Measurements from ENCODE around the gene PPIF.
A peak's percentile ranks its signal among the peaks of the same experiment; 100 is the strongest.

The PPIF gene

GRCh38 chr10:79399223-79399831 lies 52.1 kb downstream of the PPIF start:
- no peak for DNase-seq (ENCODE audit: low read depth in 2 of 3, low spot score in 2 of 3)

- peak; percentile 11 to 58 (median 51) for DNase-seq (ENCODE audit: low read depth in 2 of 3, low spot score in 2 of 3)
Observed at GRCh38 chr10:79400146-79401004, 53.1 kb downstream of the PPIF start.

GRCh38 chr10:79401015-79401921 lies 54.0 kb downstream of the PPIF start:
- no peak for DNase-seq (ENCODE audit: low read depth in 2 of 3, low spot score in 2 of 3)

GRCh38 chr10:79402625-79402946 lies 55.3 kb downstream of the PPIF start:
- no peak for DNase-seq (ENCODE audit: low read depth in 2 of 3, low spot score in 2 of 3)

- DNase-seq (ENCODE audit: low read depth in 2 of 3, low spot score in 2 of 3) = no peak
Observed at GRCh38 chr10:79402951-79403350, 55.7 kb downstream of the PPIF start.

GRCh38 chr10:79403441-79404230 lies 56.4 kb downstream of the PPIF start:
- DNase-seq (ENCODE audit: low read depth in 2 of 3, low spot score in 2 of 3) = no peak

GRCh38 chr10:79404231-79404609 lies 57.0 kb downstream of the PPIF start:
- no peak for DNase-seq (ENCODE audit: low read depth in 2 of 3, low spot score in 2 of 3)

GRCh38 chr10:79404690-79405131 lies 57.4 kb downstream of the PPIF start:
- DNase-seq (ENCODE audit: low read depth in 2 of 3, low spot score in 2 of 3) = no peak

All from activated CD8-positive, alpha-beta memory T cell treated with anti-CD3 and anti-CD28 coated beads for 48 hours (primary cell).